Epithelial cell of esophagus (primary cell): ENCODE measurements around the gene PHETA2.

Experiments used
- DNase-seq: peaks from one replicate; pipeline ENCODE4 v3.0.0; 2010; ENCODE audit warnings: low read depth
- H3K4me3 ChIP-seq: 2 replicates; pipeline ENCODE4 v1.5.1; 2011; ENCODE audit warnings: mild to moderate bottlenecking, low read length, control low read depth
- TF ChIP-seq, protein P1 (sequence below): IDR thresholded peaks from 2 replicates; pipeline ENCODE4 v1.5.1; 2011; ENCODE audit warnings: low read depth, mild to moderate bottlenecking, low read length, control low read depth, inconsistent platforms; ENCODE audit not compliant: insufficient read depth; ENCODE audit errors: missing control alignments

Gene PHETA2, protein sequence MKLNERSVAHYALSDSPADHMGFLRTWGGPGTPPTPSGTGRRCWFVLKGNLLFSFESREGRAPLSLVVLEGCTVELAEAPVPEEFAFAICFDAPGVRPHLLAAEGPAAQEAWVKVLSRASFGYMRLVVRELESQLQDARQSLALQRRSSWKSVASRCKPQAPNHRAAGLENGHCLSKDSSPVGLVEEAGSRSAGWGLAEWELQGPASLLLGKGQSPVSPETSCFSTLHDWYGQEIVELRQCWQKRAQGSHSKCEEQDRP

DNA sequence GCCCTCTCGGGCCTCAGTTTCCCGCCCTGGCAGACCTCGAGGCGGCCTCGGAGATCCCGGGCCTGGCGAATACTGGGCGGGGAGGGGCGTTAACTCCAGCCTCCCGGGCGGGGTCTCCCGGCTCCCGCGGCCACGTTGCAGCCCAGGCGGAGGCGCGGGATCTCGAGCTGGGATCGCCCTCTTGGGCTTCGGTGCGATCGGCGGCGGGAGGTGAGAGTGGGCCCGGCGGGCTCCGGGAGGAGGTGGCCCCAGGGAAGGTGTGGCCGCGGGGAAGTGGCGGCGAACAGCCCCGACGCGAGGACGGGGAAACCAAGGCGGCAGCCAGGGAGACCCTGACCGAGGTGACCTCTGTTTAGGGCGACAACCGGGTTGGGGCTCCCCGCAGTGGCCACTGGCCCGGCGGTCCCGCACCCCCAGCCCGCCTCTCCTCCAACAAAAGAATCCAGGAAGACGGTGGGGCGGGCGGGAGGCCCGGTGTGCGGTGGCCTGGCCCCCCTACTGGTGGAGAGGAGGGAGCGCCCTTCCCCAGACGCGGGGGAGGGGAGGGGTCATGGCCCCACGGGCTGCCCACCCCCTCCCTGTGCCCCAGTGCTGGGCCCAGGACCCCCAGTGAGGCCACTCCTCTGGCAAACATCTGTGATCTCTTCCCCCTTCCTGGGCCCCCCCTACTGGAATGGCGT lies at the start of gene PHETA2:
Gene PHETA2, plus strand, starts transcription at position 117 of the 680 bp plus-strand sequence. CDS start 3,046 bp downstream, outside the sequence.
- DNase-seq: peak; percentile 29
- TF ChIP-seq, protein P1, sequence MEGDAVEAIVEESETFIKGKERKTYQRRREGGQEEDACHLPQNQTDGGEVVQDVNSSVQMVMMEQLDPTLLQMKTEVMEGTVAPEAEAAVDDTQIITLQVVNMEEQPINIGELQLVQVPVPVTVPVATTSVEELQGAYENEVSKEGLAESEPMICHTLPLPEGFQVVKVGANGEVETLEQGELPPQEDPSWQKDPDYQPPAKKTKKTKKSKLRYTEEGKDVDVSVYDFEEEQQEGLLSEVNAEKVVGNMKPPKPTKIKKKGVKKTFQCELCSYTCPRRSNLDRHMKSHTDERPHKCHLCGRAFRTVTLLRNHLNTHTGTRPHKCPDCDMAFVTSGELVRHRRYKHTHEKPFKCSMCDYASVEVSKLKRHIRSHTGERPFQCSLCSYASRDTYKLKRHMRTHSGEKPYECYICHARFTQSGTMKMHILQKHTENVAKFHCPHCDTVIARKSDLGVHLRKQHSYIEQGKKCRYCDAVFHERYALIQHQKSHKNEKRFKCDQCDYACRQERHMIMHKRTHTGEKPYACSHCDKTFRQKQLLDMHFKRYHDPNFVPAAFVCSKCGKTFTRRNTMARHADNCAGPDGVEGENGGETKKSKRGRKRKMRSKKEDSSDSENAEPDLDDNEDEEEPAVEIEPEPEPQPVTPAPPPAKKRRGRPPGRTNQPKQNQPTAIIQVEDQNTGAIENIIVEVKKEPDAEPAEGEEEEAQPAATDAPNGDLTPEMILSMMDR: peak; percentile 29
- H3K4me3 ChIP-seq: peak within 1 kb of the TSS; percentile 65

DNA sequence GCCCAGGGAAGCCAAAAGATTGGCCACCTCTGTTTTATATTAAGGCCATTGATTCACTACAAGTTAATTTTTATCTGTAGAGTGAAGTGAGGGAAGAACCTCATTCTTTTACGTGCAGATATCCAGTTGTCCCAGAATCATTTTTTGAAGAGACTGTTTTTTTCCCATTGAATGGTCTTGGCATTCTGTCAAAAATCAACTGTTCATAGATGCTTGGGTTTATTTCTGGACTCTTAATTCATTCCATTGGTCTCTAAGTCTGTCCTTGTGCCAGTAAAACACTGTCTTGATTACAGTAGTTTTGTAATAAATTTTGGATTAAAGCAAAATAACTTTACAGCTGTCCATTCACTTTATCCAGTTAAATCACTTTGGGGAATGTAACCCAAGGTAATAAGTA lies 48.6 kb upstream of the PHETA2 start:
- H3K4me3 ChIP-seq: no peak overlapping the region
- DNase-seq: no peak
- TF ChIP-seq, protein P1: no peak

DNA sequence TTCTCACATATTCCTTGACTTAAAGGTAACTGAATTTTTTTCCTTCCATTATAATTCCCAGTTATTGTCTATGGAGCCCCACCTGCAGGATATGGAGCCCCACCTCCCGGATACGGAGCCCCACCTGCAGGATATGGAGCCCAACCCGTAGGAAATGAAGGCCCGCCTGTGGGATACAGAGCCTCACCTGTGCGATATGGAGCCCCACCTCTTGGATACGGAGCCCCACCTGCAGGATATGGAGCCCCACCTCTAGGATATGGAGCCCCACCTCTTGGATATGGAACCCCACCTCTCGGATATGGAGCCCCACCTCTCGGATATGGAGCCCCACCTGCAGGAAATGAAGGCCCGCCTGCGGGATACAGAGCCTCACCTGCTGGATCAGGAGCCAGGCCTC lies 47.3 kb upstream of the PHETA2 start:
- no peak overlapping the region for H3K4me3 ChIP-seq
- DNase-seq: no peak
- TF ChIP-seq, protein P1: no peak

- no peak for DNase-seq
- no peak overlapping the region for H3K4me3 ChIP-seq
- TF ChIP-seq, protein P1: no peak
These were observed 40.5 kb upstream of the PHETA2 start for GRCh38 chr22:42033263-42034181.

DNA sequence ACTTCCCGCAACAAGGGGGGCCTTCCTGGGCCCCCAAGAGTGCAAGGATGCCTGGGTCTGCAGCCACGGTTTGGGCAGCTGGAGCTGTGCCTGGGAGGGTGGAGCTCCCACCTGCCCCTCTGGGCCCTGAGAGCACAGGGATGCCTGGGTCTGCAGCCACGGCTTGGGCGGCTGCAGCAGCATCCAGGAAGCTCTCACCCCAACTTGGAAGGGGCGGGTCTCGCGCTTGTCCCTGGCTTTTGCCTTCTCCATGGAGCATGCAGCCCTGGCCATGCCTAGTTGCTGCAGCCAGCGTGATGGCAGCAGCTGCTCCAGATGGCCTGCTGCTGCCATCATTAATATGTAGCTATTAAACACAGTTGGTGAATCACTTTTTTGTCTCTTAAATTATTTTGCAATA lies 38.8 kb upstream of the PHETA2 start:
- H3K4me3 ChIP-seq: no peak overlapping the region
- DNase-seq: no peak
- TF ChIP-seq, protein P1: no peak

DNA sequence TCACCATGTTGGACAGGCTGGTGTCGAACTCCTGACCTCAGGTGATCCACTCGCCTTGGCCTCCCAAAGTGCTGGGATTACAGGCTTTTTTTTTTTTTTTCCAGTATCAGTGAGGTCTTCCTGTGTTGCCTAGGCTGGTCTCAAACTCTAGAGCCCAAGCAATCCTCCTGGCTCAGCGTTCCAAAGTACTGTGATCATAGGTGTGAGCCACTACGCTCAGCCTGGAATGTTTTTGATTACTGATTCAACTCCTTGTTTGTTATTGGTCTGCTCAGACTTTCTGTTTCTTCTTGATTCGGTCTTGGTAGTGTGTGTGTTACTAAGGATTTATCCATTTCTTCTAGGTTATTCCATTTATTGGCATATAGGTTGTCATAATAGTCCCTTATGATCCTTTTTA lies 34.8 kb upstream of the PHETA2 start:
- DNase-seq: peak; percentile 30
- H3K4me3 ChIP-seq: no peak overlapping the region
- TF ChIP-seq, protein P1: no peak
